HL-60 (cell line): ENCODE measurements around the gene SPAG7.

Experiments
- DNase-seq, 2 experiments: peaks; one replicate each; pipeline ENCODE4 v3.0.0-alpha.2; 2010 to 2020; ENCODE audit warnings: low read depth in 1 of 2, low spot score in 1 of 2
- H3K27ac ChIP-seq: fragments of 250-450 bp; sonication (Bioruptor Pico); replicated peaks from 2 replicates; pipeline ENCODE4 v1.5.1; 2020; ENCODE audit warnings: mild to moderate bottlenecking, moderate library complexity
- H3K27me3 ChIP-seq: fragments of 250-450 bp; sonication (Bioruptor Pico); 2 replicates; pipeline ENCODE4 v1.5.1; 2021; ENCODE audit warnings: mild to moderate bottlenecking, moderate library complexity; ENCODE audit not compliant: insufficient read depth, poor library complexity, severe bottlenecking
- H3K4me3 ChIP-seq: replicated peaks from 2 replicates; pipeline ENCODE4 v1.5.1; 2011; ENCODE audit warnings: mild to moderate bottlenecking, control low read depth, low read length; ENCODE audit not compliant: insufficient read depth
- CTCF ChIP-seq: IDR thresholded peaks from one replicate; pipeline ENCODE4 v1.5.1; 2011; ENCODE audit warnings: low read length, control low read depth, inconsistent platforms; ENCODE audit not compliant: insufficient read depth
- GABPA ChIP-seq: IDR thresholded peaks from 2 replicates; pipeline ENCODE4 v1.6.1; 2012; ENCODE audit warnings: low read depth
- POLR2AphosphoS5 ChIP-seq: IDR thresholded peaks from 2 replicates; pipeline ENCODE4 v1.6.1; 2012; ENCODE audit warnings: low read depth
- SPI1 ChIP-seq: IDR thresholded peaks from 2 replicates; pipeline ENCODE4 v1.6.1; 2012; ENCODE audit warnings: low read depth, mild to moderate bottlenecking, borderline replicate concordance
- TF ChIP-seq, protein P1 (sequence below): IDR thresholded peaks from 2 replicates; pipeline ENCODE4 v1.6.1; 2012; ENCODE audit warnings: low read depth; ENCODE audit not compliant: insufficient replicate concordance

SPAG7 gene

DNA sequence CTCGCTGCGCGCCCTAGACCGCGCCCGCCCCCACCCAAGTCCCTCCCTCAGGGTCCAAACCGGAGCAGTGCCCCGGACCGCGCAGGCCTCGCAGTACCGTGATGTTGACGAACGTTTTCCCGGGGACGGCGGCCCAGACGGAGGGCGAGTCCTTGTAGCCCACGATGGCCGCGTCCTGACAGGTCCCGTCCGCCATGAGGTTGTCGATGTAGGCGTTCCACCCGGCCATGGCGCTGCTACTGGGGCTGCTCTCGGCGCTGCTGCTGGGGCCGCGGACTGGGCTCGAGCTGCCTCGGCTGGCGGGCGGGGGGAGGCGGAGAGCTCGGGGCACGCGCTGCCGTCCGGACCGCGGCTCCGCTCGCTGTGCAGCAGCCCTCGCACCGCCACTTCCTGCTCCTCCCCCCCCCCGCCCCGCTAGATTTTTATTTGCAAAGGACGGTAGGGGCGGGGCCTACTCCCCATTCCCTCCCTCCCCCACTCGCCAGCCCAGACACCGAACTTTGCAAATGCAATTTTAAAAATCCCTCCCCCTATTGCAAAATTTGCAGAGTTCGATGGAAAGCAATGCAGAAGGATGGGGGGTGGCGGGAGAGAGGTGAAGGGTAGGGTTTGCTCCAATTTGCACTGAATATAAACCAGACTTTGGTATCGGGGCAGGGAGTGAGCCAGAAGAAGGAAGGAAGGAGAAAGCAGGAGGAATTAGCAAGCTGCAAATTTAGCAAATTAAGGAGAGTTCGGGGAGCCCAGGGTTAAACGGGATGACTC is 19.3 kb downstream of the SPAG7 start, which contains the start of gene PFN1:
Gene PFN1 (minus strand): TSS at position 365 of the 765 bp plus-strand sequence. CDS start 136 bp downstream, at position 229.
- DNase-seq: peak; percentile 69 to 89
- TF ChIP-seq, protein P1, sequence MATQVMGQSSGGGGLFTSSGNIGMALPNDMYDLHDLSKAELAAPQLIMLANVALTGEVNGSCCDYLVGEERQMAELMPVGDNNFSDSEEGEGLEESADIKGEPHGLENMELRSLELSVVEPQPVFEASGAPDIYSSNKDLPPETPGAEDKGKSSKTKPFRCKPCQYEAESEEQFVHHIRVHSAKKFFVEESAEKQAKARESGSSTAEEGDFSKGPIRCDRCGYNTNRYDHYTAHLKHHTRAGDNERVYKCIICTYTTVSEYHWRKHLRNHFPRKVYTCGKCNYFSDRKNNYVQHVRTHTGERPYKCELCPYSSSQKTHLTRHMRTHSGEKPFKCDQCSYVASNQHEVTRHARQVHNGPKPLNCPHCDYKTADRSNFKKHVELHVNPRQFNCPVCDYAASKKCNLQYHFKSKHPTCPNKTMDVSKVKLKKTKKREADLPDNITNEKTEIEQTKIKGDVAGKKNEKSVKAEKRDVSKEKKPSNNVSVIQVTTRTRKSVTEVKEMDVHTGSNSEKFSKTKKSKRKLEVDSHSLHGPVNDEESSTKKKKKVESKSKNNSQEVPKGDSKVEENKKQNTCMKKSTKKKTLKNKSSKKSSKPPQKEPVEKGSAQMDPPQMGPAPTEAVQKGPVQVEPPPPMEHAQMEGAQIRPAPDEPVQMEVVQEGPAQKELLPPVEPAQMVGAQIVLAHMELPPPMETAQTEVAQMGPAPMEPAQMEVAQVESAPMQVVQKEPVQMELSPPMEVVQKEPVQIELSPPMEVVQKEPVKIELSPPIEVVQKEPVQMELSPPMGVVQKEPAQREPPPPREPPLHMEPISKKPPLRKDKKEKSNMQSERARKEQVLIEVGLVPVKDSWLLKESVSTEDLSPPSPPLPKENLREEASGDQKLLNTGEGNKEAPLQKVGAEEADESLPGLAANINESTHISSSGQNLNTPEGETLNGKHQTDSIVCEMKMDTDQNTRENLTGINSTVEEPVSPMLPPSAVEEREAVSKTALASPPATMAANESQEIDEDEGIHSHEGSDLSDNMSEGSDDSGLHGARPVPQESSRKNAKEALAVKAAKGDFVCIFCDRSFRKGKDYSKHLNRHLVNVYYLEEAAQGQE: no peak
- peak; percentile 38 for TF ChIP-seq GABPA
- peak; percentile 88 for TF ChIP-seq POLR2AphosphoS5
- Histone ChIP-seq H3K27me3 (no peaks in the 10 kb centered on the region), H3K27ac (peak within 1 kb of the TSS; percentile 98), H3K4me3 (peak within 1 kb of the TSS; percentile 67)

DNA sequence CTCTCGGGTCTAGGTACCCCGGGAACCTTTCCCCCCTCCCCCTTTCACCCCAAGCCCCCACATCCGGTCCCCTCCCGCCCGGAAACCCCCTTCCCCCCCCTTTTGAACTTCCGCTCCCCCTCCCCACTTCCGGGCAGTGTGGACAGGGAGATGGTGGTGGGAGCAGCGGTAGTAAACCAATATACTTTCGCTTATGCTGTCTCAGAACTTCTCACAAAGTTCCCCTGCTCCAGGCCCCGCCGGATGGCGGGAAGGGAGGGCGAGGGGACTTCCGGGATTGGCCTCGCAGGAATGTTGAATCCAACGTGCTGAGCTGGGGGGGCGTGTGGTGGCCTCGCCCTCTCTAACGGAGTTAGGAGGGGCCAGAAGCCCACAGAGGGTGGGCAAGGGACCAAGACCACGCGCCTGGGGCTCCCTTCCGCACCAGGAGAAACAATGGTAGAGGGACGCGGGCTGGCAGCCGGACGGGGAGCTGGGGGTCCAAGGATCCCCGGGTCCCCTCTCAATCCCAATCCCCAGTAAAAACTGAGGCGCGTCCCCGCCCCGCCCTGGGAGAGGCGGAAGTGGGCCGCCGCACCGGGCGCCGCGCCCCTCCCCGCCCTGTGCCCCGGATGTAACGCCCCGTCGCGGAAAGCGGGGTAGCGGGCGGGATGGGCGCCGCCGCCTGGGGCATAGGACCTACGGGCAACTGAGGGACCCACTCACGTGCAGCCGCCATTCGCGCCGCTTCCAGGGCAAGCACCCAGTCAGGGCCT is 20.0 kb downstream of the SPAG7 start:
- DNase-seq: peak in 1 of 2 experiments; percentile 45
- peak overlapping the region; percentile 98 for H3K27ac ChIP-seq
- no peak for TF ChIP-seq POLR2AphosphoS5
- TF ChIP-seq GABPA: peak; percentile 55

DNA sequence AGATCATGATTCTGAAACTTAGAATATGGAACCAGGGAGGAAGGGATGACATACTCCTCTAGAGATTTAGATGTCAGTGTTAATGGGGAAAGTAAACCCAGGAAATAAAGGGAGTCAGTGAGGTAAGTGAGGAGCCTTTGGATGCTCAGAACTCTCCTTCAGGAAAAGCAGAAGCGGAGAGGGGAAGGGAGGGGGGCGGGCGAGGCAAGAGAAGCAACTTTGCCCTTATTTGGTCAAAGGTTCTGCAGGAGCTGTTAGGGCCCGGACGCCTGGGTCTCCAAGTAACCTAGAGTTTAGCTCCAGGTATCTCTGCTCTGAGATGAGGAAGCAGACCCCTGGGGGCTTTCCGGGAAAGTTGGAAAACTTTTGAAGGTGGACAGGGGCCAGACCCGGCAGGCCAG is 20.6 kb downstream of the SPAG7 start:
- Histone ChIP-seq H3K27me3 (no peaks in the 10 kb centered on the region), H3K4me3 (peak overlapping the region; percentile 67), H3K27ac (peak overlapping the region; percentile 98)
- DNase-seq: peak in 1 of 2 experiments; percentile 48
- no peak for TF ChIP-seq GABPA
- TF ChIP-seq SPI1: peak; percentile 39; the same call in 1 of the 2 replicates
- TF ChIP-seq CTCF: no peak
- TF ChIP-seq, protein P1: no peak

More for the DNA sequence above, 20.0 kb downstream of the SPAG7 start:
- H3K4me3 ChIP-seq: peak overlapping the region; percentile 67
- no peaks in the 10 kb centered on the region for H3K27me3 ChIP-seq

- H3K27me3 ChIP-seq: no peaks in the 10 kb centered on the region
- no peak for DNase-seq
- H3K27ac ChIP-seq: peak overlapping the region; percentile 98
- peak overlapping the region; percentile 67 for H3K4me3 ChIP-seq
- TF ChIP-seq GABPA (no peak), CTCF (no peak), POLR2AphosphoS5 (no peak), SPI1 (no peak)
- TF ChIP-seq, protein P1: no peak
Observed at GRCh38 chr17:4946312-4946976, 21.2 kb downstream of the SPAG7 start.
